ENCODE results near the gene CABLES1.

The CABLES1 gene

GRCh38 chr18:23291456-23292205, 156.3 kb downstream of the CABLES1 start:
- no peaks in the 10 kb centered on the region for H3K27me3 ChIP-seq (ENCODE audit: low read depth)
- no peaks in the 10 kb centered on the region for H3K36me3 ChIP-seq (replicated peaks)
- H3K4me1 ChIP-seq: no peaks in the 10 kb centered on the region
- no peaks in the 10 kb centered on the region for H3K9me3 ChIP-seq
- DNase-seq (ENCODE audit: low spot score in 2 of 2): no peak
- no peak overlapping the region for H3K4me3 ChIP-seq
- in situ Hi-C loops (cut with MboI; ENCODE audit: low sequenced_read_pairs): no loop called here

GRCh38 chr18:23300231-23300805, 165.0 kb downstream of the CABLES1 start:
- Histone ChIP-seq H3K27me3 (ENCODE audit: low read depth) (no peaks in the 10 kb centered on the region), H3K9me3 (no peaks in the 10 kb centered on the region), H3K4me3 (no peak overlapping the region), H3K4me1 (peaks cover 10% of the 10 kb centered on the region), H3K36me3 (replicated peaks) (no peaks in the 10 kb centered on the region)
- in situ Hi-C loops (cut with MboI; ENCODE audit: low sequenced_read_pairs): loop anchor here (25.0 kb wide), 1 partner anchor 112 kb away; no protein-coding TSS in a partner anchor
- peak; percentile 15 to 52 for DNase-seq (ENCODE audit: low spot score in 2 of 2)

GRCh38 chr18:23301972-23302371, 166.7 kb downstream of the CABLES1 start:
- DNase-seq (ENCODE audit: low spot score in 2 of 2): no peak
- in situ Hi-C loops (cut with MboI; ENCODE audit: low sequenced_read_pairs): loop anchor here (25.0 kb wide), 1 partner anchor 110 kb away; no protein-coding TSS in a partner anchor

GRCh38 chr18:23302511-23302850, 167.2 kb downstream of the CABLES1 start:
- no peak for DNase-seq (ENCODE audit: low spot score in 2 of 2)
- peaks cover 10% of the 10 kb centered on the region for H3K4me1 ChIP-seq
- no peaks in the 10 kb centered on the region for H3K9me3 ChIP-seq
- H3K4me3 ChIP-seq: no peak overlapping the region
- in situ Hi-C loops (cut with MboI; ENCODE audit: low sequenced_read_pairs): loop anchor here (25.0 kb wide), 1 partner anchor 110 kb away; no protein-coding TSS in a partner anchor
- H3K27me3 ChIP-seq (ENCODE audit: low read depth): no peaks in the 10 kb centered on the region
- H3K36me3 ChIP-seq (replicated peaks): no peaks in the 10 kb centered on the region

More at GRCh38 chr18:23301972-23302371, 166.7 kb downstream of the CABLES1 start:
- Histone ChIP-seq H3K4me1 (peaks cover 10% of the 10 kb centered on the region), H3K9me3 (no peaks in the 10 kb centered on the region), H3K36me3 (replicated peaks) (no peaks in the 10 kb centered on the region), H3K27me3 (ENCODE audit: low read depth) (no peaks in the 10 kb centered on the region), H3K4me3 (no peak overlapping the region)

GRCh38 chr18:23302851-23303527, 167.7 kb downstream of the CABLES1 start:
- no peak overlapping the region for H3K4me3 ChIP-seq
- H3K27me3 ChIP-seq (ENCODE audit: low read depth): no peaks in the 10 kb centered on the region
- H3K4me1 ChIP-seq: peaks cover 10% of the 10 kb centered on the region
- in situ Hi-C loops (cut with MboI; ENCODE audit: low sequenced_read_pairs): loop anchor here (25.0 kb wide), 1 partner anchor 109 kb away; no protein-coding TSS in a partner anchor
- no peaks in the 10 kb centered on the region for H3K36me3 ChIP-seq (replicated peaks)
- H3K9me3 ChIP-seq: no peaks in the 10 kb centered on the region
- no peak for DNase-seq (ENCODE audit: low spot score in 2 of 2)

GRCh38 chr18:23306822-23307221, 171.5 kb downstream of the CABLES1 start:
- in situ Hi-C loops (cut with MboI; ENCODE audit: low sequenced_read_pairs): loop anchor here (25.0 kb wide), 1 partner anchor 105 kb away; no protein-coding TSS in a partner anchor
- no peaks in the 10 kb centered on the region for H3K9me3 ChIP-seq
- no peak for DNase-seq (ENCODE audit: low spot score in 2 of 2)
- no peaks in the 10 kb centered on the region for H3K27me3 ChIP-seq (ENCODE audit: low read depth)
- no peak overlapping the region for H3K4me3 ChIP-seq
- no peaks in the 10 kb centered on the region for H3K36me3 ChIP-seq (replicated peaks)
- no peaks in the 10 kb centered on the region for H3K4me1 ChIP-seq

DNA sequence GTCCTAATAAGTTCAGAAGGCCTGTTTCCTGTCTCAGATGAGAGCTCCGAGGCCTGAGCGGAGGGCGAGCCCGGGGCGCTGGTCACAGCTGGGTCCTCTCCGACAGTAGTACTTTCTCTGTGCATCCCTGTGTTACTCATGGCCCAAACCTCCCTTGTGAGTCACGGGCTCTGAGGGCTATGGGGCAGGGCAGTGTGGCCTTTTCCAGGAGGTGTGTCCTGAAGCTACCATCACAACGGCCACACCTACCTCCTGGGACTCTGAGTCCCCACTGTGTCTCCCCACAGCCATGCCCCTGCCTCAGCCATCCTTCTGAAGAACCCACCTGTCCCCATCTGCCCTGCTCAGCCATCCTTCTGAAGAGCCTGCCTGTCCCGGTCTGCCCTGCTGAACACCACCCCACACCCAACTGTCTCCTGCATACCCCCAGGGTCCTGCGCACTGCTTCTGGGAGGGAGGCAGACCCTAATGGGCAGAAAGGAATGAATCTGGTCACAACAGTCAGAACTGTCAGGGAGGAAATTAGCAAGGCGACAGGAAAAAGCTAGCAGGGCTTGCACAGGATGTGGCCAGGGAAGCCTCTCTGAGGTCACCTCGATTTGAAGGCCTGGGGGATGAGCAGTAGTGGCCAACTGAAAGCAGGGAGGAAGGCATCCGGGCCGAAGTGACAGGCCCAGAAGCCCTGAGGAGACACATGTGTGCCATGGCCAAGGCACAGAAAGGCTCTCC, 172.4 kb downstream of the CABLES1 start:
- no peaks in the 10 kb centered on the region for H3K27me3 ChIP-seq (ENCODE audit: low read depth)
- no peaks in the 10 kb centered on the region for H3K36me3 ChIP-seq (replicated peaks)
- H3K4me3 ChIP-seq: no peak overlapping the region
- H3K4me1 ChIP-seq: no peaks in the 10 kb centered on the region
- DNase-seq (ENCODE audit: low spot score in 2 of 2): no peak
- in situ Hi-C loops (cut with MboI; ENCODE audit: low sequenced_read_pairs): loop anchor here (25.0 kb wide), 1 partner anchor 105 kb away; no protein-coding TSS in a partner anchor
- no peaks in the 10 kb centered on the region for H3K9me3 ChIP-seq

Measured in HAP-1 (cell line).